ENCODE results near the gene KLHL36. TPM values are rescaled to one million over a fixed set of nuclear protein-coding genes. Genes with fewer than 3 reads are reported as not detected.

The KLHL36 gene
- total and polyA plus RNA-seq, 9 of the 15 experiments (the other 6 are each of a cell fraction or from before 2014, with no cell fraction given), result 2.1 to 51.2 (median 18.5) TPM

- Histone ChIP-seq H3K27ac (ENCODE audit: extremely low read depth, low read depth, low read length) (no peak overlapping the region), H3K9me3 (replicated peaks; ENCODE audit: control insufficient read depth, insufficient read depth, low read depth, low read length) (no peaks in the 10 kb centered on the region), H2AFZ (ENCODE audit: low read depth, low read length) (no peak overlapping the region), H3K79me2 (ENCODE audit: control insufficient read depth, insufficient read depth, low read length) (peaks cover 98% of the 10 kb centered on the region), H3K4me2 (ENCODE audit: insufficient read depth, low read length) (no peak overlapping the region), H3K4me3 (no peak overlapping the region), H4K20me1 (replicated peaks; ENCODE audit: control insufficient read depth, insufficient read depth, low read length) (peaks cover 85% of the 10 kb centered on the region), H3K4me1 (replicated peaks in 1 of 2; ENCODE audit: control insufficient read depth in 2 of 2, insufficient read depth in 2 of 2, low read length in 2 of 2) (peaks cover 24 to 41% of the 10 kb centered on the region in 2 experiments), H3K27me3 (ENCODE audit: control insufficient read depth in 2 of 2, insufficient read depth in 2 of 2, low read length in 2 of 2) (no peaks in the 10 kb centered on the region), H3K36me3 (ENCODE audit: control insufficient read depth, insufficient read depth, low read length) (peaks cover 76% of the 10 kb centered on the region), H3K9me1 (ENCODE audit: control insufficient read depth, insufficient read depth, low read length) (peaks cover 28% of the 10 kb centered on the region), H3K9ac (ENCODE audit: insufficient read depth in 1 of 2, low read depth in 2 of 2, low read length in 2 of 2) (no peak overlapping the region)
- FAIRE-seq (no peak), DNase-seq (ENCODE audit: extremely low read depth in 1 of 4, low spot score in 3 of 4) (no peak), ATAC-seq (no peak)
- WGBS (ENCODE audit: insufficient coverage, low coverage, missing lambda C conversion rate), result 87% methylated on average over 11 of the region's 11 CpGs
- no peak for TF ChIP-seq PHB2 (IDR thresholded peaks at IDR 0.05; ENCODE audit: low read depth)
- TF ChIP-seq CBFA2T2 (conservative IDR thresholded peaks at IDR 0.05), result no peak
- TF ChIP-seq DACH1 (IDR thresholded peaks at IDR 0.05; ENCODE audit: partially characterized antibody), result no peak
- TF ChIP-seq ETS2 (tag; IDR thresholded peaks at IDR 0.05; ENCODE audit: borderline replicate concordance, poor library complexity, severe bottlenecking), result no peak
- TF ChIP-seq IRF9 (tag; IDR thresholded peaks at IDR 0.05), result no peak
- TF ChIP-seq E2F4 (CRISPR knock-in tag; IDR thresholded peaks at IDR 0.05; ENCODE audit: low read depth), result no peak
- no peak for TF ChIP-seq TAL1 (IDR thresholded peaks at IDR 0.05)
- TF ChIP-seq ILK (tag; IDR thresholded peaks at IDR 0.05; ENCODE audit: borderline replicate concordance, low read depth), result no peak
- TF ChIP-seq ZBTB49 (CRISPR knock-in tag; IDR thresholded peaks at IDR 0.05; ENCODE audit: borderline replicate concordance), result no peak
- no peak for TF ChIP-seq CEBPG (CRISPR knock-in tag; IDR thresholded peaks at IDR 0.05)
- no peak for TF ChIP-seq CEBPG (tag; conservative IDR thresholded peaks at IDR 0.05 in 1 of 2, IDR thresholded peaks at IDR 0.05 in 1 of 2)
- ChIA-PET CTCF (ENCODE audit: low intra/inter-chr PET ratio) (no interaction called here), POLR2A (interaction anchor here (0.6 to 8.8 kb wide), 6 partner anchors 9 to 356 kb away, joined by 3 to 68 read pairs (median 4); partner anchors contain the start of gene USP10)
- in situ Hi-C loops (cut with MboI), result no loop called here
- intact Hi-C loops (cut with micrococcal nuclease), result no loop called here
- no TSS peak for BruUV-seq (replicated peaks)
Measured at GRCh38 chr16:84710686-84711085, 62.4 kb downstream of the KLHL36 start.
